Activated CD4-positive, alpha-beta T cell treated with anti-CD3 and anti-CD28 coated beads, Interleukin-2, amount 50 U/mL, for 4 hours (primary cell): Measurements from ENCODE around the gene WASHC2A.
"Not testable (repeated sequence)": the region's sequence is repeated elsewhere in the genome, so short reads cannot be mapped to it uniquely, and the experiment has no call there.

Source experiments
- DNase-seq, 2 experiments: peaks; one replicate each; pipeline ENCODE4 v3.0.0-alpha.2; 2020

WASHC2A gene

GRCh38 chr10:50159856-50160255 is 92.1 kb downstream of the WASHC2A start:
- DNase-seq: not testable (repeated sequence)

GRCh38 chr10:50165038-50165437 is 97.3 kb downstream of the WASHC2A start:
- DNase-seq: not testable (repeated sequence)

DNA sequence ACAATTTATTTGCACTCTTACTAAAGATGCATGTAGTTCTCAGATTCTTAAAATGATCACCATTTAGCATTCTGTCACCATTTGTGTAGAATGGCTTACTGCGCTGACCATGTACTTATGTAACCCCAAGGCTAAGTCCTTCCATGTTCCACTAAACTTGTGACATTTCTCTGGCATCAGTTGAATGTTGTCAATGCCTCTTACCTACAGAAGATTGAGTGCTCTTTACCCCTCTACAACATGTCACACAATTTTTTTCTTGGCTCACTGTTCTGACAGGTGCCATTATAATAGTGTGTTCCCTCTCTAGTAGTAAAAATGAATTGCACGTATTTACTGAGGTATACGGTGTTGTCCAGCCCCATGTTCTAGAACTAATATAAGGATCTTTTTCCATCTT is 100.1 kb downstream of the WASHC2A start:
- not testable (repeated sequence) for DNase-seq

DNA sequence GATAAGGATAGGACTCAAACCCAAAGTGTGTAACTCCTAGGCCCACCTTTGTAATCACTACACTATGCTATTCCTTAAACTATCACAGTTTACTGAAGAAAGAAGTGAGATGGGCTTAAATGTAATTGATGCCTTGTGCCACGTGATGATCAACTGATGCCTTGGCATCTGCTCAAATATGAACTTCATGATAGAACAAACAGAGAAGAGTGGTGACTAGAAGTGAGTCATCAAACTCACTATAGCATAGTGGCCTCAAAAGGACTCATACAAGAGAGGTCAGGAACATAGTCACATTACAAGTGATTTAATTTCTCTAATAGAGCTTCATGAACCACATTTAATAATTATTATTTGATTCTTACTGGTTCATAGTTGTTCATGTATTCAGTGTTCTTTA is 101.8 kb downstream of the WASHC2A start:
- DNase-seq: not testable (repeated sequence)

GRCh38 chr10:50174788-50175525 is 107.2 kb downstream of the WASHC2A start:
- DNase-seq: not testable (repeated sequence)
